ENCODE measurements around the gene TUBA4B.

Gene TUBA4B

DNA sequence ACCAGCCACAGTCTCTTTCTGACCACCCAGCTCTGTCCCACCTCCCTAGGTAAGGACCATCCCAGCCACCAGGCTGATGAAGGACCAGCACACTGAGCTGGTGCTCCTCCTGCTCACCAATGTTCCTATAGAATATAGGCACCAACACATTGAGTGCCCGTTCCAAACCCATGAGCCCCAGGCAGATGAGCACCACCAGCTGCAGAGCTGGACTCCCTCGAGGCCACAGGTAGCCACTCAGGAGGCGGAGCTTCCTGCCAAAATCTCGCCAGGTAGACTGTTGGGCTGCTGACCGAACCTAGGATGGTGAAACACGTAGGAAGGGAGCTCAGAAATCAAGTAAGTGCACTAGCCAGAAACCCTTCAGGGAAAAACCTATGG, 36.5 kb upstream of the TUBA4B start:
- Histone ChIP-seq H3K4me3 (replicated peaks; ENCODE audit: insufficient read depth, low read length) (no peak overlapping the region), H3K27me3 (ENCODE audit: insufficient read depth, poor library complexity, severe bottlenecking) (peaks cover 2% of the 10 kb centered on the region), H3K27ac (replicated peaks) (no peak overlapping the region)
- TF ChIP-seq SPI1 (IDR thresholded peaks at IDR 0.05; ENCODE audit: borderline replicate concordance, low read depth) (no peak), POLR2AphosphoS5 (IDR thresholded peaks at IDR 0.05; ENCODE audit: low read depth) (no peak), GABPA (IDR thresholded peaks at IDR 0.05; ENCODE audit: low read depth) (no peak)
- TF ChIP-seq, protein P1, sequence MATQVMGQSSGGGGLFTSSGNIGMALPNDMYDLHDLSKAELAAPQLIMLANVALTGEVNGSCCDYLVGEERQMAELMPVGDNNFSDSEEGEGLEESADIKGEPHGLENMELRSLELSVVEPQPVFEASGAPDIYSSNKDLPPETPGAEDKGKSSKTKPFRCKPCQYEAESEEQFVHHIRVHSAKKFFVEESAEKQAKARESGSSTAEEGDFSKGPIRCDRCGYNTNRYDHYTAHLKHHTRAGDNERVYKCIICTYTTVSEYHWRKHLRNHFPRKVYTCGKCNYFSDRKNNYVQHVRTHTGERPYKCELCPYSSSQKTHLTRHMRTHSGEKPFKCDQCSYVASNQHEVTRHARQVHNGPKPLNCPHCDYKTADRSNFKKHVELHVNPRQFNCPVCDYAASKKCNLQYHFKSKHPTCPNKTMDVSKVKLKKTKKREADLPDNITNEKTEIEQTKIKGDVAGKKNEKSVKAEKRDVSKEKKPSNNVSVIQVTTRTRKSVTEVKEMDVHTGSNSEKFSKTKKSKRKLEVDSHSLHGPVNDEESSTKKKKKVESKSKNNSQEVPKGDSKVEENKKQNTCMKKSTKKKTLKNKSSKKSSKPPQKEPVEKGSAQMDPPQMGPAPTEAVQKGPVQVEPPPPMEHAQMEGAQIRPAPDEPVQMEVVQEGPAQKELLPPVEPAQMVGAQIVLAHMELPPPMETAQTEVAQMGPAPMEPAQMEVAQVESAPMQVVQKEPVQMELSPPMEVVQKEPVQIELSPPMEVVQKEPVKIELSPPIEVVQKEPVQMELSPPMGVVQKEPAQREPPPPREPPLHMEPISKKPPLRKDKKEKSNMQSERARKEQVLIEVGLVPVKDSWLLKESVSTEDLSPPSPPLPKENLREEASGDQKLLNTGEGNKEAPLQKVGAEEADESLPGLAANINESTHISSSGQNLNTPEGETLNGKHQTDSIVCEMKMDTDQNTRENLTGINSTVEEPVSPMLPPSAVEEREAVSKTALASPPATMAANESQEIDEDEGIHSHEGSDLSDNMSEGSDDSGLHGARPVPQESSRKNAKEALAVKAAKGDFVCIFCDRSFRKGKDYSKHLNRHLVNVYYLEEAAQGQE (IDR thresholded peaks at IDR 0.05; ENCODE audit: insufficient replicate concordance, low read depth): no peak
- TF ChIP-seq, protein P2, sequence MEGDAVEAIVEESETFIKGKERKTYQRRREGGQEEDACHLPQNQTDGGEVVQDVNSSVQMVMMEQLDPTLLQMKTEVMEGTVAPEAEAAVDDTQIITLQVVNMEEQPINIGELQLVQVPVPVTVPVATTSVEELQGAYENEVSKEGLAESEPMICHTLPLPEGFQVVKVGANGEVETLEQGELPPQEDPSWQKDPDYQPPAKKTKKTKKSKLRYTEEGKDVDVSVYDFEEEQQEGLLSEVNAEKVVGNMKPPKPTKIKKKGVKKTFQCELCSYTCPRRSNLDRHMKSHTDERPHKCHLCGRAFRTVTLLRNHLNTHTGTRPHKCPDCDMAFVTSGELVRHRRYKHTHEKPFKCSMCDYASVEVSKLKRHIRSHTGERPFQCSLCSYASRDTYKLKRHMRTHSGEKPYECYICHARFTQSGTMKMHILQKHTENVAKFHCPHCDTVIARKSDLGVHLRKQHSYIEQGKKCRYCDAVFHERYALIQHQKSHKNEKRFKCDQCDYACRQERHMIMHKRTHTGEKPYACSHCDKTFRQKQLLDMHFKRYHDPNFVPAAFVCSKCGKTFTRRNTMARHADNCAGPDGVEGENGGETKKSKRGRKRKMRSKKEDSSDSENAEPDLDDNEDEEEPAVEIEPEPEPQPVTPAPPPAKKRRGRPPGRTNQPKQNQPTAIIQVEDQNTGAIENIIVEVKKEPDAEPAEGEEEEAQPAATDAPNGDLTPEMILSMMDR (IDR thresholded peaks at IDR 0.05; ENCODE audit: insufficient read depth, low read length): no peak
- DNase-seq (ENCODE audit: low read depth in 1 of 2, low spot score in 1 of 2): no peak

DNA sequence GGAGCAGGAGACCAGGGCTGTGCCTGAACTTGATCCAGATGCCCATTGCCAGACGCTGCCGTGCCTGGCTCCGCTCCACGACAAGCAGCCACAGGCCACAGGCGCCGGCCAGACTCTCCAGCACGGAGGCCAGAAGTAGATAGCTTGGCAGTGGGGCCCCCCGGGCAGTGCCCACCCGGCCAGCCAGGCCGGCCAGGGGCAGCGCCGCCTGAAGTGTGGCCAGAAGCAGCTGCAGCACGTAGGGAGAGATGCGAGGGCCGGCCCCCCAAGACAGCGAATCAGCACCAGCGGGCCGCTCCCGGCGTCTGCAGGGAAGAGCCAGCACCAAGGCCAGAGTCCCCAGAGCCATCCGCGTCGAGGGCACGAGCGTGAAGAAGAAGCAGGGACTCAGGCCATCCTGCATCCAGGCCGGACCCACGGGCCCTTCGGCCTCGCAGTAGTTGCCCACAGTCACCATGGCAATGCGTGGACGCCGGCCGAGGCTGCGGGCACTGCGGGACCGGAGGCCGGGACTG, 34.8 kb upstream of the TUBA4B start:
- no peak overlapping the region for H3K4me3 ChIP-seq (replicated peaks; ENCODE audit: insufficient read depth, low read length)
- no peak for DNase-seq (ENCODE audit: low read depth in 1 of 2, low spot score in 1 of 2)
- H3K27ac ChIP-seq (replicated peaks): no peak overlapping the region
- TF ChIP-seq, protein P1 (IDR thresholded peaks at IDR 0.05; ENCODE audit: insufficient replicate concordance, low read depth): peak; percentile 86
- no peak for TF ChIP-seq GABPA (IDR thresholded peaks at IDR 0.05; ENCODE audit: low read depth)
- peaks cover 2% of the 10 kb centered on the region for H3K27me3 ChIP-seq (ENCODE audit: insufficient read depth, poor library complexity, severe bottlenecking)

DNA sequence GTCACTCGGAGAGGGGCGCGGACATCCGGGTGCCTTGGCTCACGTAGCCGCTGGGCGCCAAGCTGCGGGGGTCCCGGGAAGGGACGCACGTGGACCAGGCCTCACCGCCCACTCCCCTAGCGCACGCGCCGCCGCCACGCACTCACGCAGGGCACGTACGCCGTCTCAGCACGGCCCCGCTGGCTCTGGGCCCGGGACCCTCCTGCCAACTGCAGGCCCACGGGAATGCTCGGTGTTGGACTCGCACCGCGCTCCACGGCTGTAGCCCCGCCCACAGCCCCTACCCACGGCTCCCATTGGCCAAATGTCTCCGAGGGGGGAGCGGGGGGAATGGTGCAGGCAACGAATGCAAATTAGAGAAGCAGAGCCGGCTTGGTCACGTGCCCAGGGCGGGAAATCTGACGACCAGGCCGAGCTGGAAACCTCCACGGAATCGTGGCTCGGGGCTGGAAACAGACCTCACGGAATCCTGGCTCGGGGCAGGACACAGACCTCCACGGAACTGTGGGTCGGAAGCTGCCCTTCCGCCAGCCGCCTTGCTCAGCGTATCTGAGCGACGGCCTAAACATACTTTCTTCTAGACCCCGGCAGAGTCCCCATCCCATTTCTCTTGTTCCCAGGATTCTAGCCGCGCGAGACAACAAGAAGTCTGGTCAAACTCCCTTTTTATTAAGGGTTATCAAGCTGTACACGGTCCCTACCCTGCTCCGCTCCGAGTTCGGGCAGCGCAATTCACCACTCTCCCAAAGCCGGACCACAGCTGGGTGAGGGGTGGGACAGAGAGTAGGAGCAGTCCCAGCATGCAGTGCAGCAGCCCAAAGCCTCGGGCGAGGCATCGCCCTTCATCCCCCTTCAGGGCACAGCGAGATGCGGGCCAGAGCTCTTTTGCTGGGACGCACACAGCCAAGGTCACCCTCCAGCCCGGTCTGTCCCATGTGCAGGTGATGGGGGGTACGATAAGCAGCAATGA, 34.0 kb upstream of the TUBA4B start, which contains the start of gene ABCB6:
Gene ABCB6 (minus strand): TSS at position 227 of the 970 bp plus-strand sequence. CDS start 285 bp downstream, outside the sequence.
- no peak for DNase-seq (ENCODE audit: low read depth in 1 of 2, low spot score in 1 of 2)
- TF ChIP-seq, protein P1 (IDR thresholded peaks at IDR 0.05; ENCODE audit: insufficient replicate concordance, low read depth): no peak
- no peak within 1 kb of the TSS for H3K4me3 ChIP-seq (replicated peaks; ENCODE audit: insufficient read depth, low read length)
- no peak within 1 kb of the TSS for H3K27ac ChIP-seq (replicated peaks)
- H3K27me3 ChIP-seq (ENCODE audit: insufficient read depth, poor library complexity, severe bottlenecking): peaks cover 2% of the 10 kb centered on the region
